Hepatocyte (in vitro differentiated cells): ENCODE data around the gene ZNF786.

Experiments used
- CTCF ChIP-seq: fragments of 200-600 bp; sonication (generic); IDR thresholded peaks from 2 replicates; pipeline ENCODE4 v1.5.1; 2016; ENCODE audit warnings: antibody characterized with exemption, mild to moderate bottlenecking; ENCODE audit not compliant: poor library complexity
- EZH2 ChIP-seq: fragments of 200-600 bp; sonication (generic); IDR thresholded peaks from 2 replicates; pipeline ENCODE4 v1.6.1; 2016; ENCODE audit warnings: antibody characterized with exemption, mild to moderate bottlenecking, borderline replicate concordance

GRCh38 chr7:149063476-149063875 lies 27.0 kb downstream of the ZNF786 start:
- TF ChIP-seq EZH2 (no peak), CTCF (no peak)
